Astrocyte (in vitro differentiated cells and primary cell): ENCODE measurements around the gene R3HCC1L. TPM values are rescaled to one million over a fixed set of nuclear protein-coding genes. Genes with fewer than 3 reads are reported as not detected.

ENCODE experiments used
- DNase-seq: peaks from one replicate; pipeline ENCODE4 v3.0.0-alpha.2; 2010; ENCODE audit warnings: low read depth
- FAIRE-seq: peaks from 2 replicates; lab custom pipeline; 2011; peaks lifted over from hg19 to GRCh38; lab: Jason Lieb, UNC
- H2AFZ ChIP-seq: 2 replicates; pipeline ENCODE4 v1.6.0; 2012; ENCODE audit warnings: low read depth, low read length, inconsistent platforms
- H3K27ac ChIP-seq: 2 replicates; pipeline ENCODE4 v1.5.1; 2011; ENCODE audit warnings: low read depth, low read length, inconsistent platforms
- H3K27me3 ChIP-seq: 2 replicates; pipeline ENCODE4 v1.6.0; 2011; ENCODE audit warnings: low read length, inconsistent platforms; ENCODE audit not compliant: insufficient read depth
- H3K36me3 ChIP-seq: 2 replicates; pipeline ENCODE4 v1.5.1; 2011; ENCODE audit warnings: low read length, inconsistent platforms; ENCODE audit not compliant: insufficient read depth
- H3K4me1 ChIP-seq: 2 replicates; pipeline ENCODE4 v1.5.1; 2011; ENCODE audit warnings: low read length, inconsistent platforms; ENCODE audit not compliant: insufficient read depth
- H3K4me2 ChIP-seq: 2 replicates; pipeline ENCODE4 v1.6.0; 2012; ENCODE audit warnings: low read length, inconsistent platforms
- H3K4me3 ChIP-seq: 2 replicates; pipeline ENCODE4 v1.5.1; 2011; ENCODE audit warnings: low read depth, mild to moderate bottlenecking, low read length, inconsistent platforms; ENCODE audit not compliant: insufficient read depth
- H3K79me2 ChIP-seq: 2 replicates; pipeline ENCODE4 v1.6.0; 2012; ENCODE audit warnings: mild to moderate bottlenecking, low read length, inconsistent platforms; ENCODE audit not compliant: insufficient read depth
- H3K9ac ChIP-seq: 2 replicates; pipeline ENCODE4 v1.6.0; 2012; ENCODE audit warnings: mild to moderate bottlenecking, low read length, inconsistent platforms
- H3K9me3 ChIP-seq: 2 replicates; pipeline ENCODE4 v1.5.1; 2012; ENCODE audit warnings: low read depth, mild to moderate bottlenecking, low read length, inconsistent platforms; ENCODE audit not compliant: insufficient read depth
- H4K20me1 ChIP-seq: 2 replicates; pipeline ENCODE4 v1.6.0; 2012; ENCODE audit warnings: low read length, inconsistent platforms; ENCODE audit not compliant: insufficient read depth
- H3K27ac Mint-ChIP-seq: one replicate; pipeline ENCODE4 v1.8.0; 2021; ENCODE audit warnings: mild to moderate bottlenecking, mixed read lengths; ENCODE audit not compliant: unreplicated experiment
- H3K27me3 Mint-ChIP-seq: one replicate; pipeline ENCODE4 v1.8.0; 2021; ENCODE audit warnings: low read depth, mixed read lengths; ENCODE audit not compliant: unreplicated experiment
- H3K36me3 Mint-ChIP-seq: one replicate; pipeline ENCODE4 v1.8.0; 2021; ENCODE audit warnings: low read depth, mixed read lengths; ENCODE audit not compliant: unreplicated experiment
- H3K4me1 Mint-ChIP-seq: one replicate; pipeline ENCODE4 v1.8.0; 2021; ENCODE audit warnings: low read depth, mixed read lengths; ENCODE audit not compliant: unreplicated experiment
- H3K4me3 Mint-ChIP-seq: one replicate; pipeline ENCODE4 v1.8.0; 2021; ENCODE audit warnings: mild to moderate bottlenecking, moderate library complexity, mixed read lengths; ENCODE audit not compliant: unreplicated experiment
- H3K9me3 Mint-ChIP-seq: one replicate; pipeline ENCODE4 v1.8.0; 2021; ENCODE audit warnings: mild to moderate bottlenecking, mixed read lengths; ENCODE audit not compliant: unreplicated experiment
- CTCF ChIP-seq: IDR thresholded peaks from 2 replicates; pipeline ENCODE4 v1.5.1; 2011; ENCODE audit warnings: low read depth, mild to moderate bottlenecking, inconsistent platforms, low read length, moderate library complexity; ENCODE audit not compliant: insufficient read depth
- EZH2 ChIP-seq: IDR thresholded peaks from 2 replicates; pipeline ENCODE4 v1.6.1; 2012; ENCODE audit warnings: mild to moderate bottlenecking, low read length, inconsistent platforms; ENCODE audit not compliant: insufficient read depth
- total RNA-seq: library from RNA; stranded (reverse); gene quantifications from 2 replicates; pipeline ENCODE4 v1.2.1, GENCODE V29; 2021

The R3HCC1L gene
- total RNA-seq, 1 donor from 2014 or later: 19.9 TPM

GRCh38 chr10:98264378-98265065 lies 130.1 kb downstream of the R3HCC1L start:
- TF ChIP-seq EZH2: no peak
- no peak for TF ChIP-seq CTCF
- Histone ChIP-seq H4K20me1 (no peaks in the 10 kb centered on the region), H3K36me3 (no peaks in the 10 kb centered on the region), H3K9me3 (no peaks in the 10 kb centered on the region), H3K4me2 (no peak overlapping the region), H3K27ac (no peak overlapping the region), H3K27me3 (no peaks in the 10 kb centered on the region), H2AFZ (no peak overlapping the region), H3K4me3 (no peak overlapping the region), H3K4me1 (peaks cover 29% of the 10 kb centered on the region), H3K9ac (no peak overlapping the region), H3K79me2 (no peaks in the 10 kb centered on the region)
- no peak for DNase-seq
- no peaks in the 10 kb centered on the region for H3K27me3 Mint-ChIP-seq
- H3K27ac Mint-ChIP-seq: no peak overlapping the region
- no peak for FAIRE-seq
- no peak overlapping the region for H3K4me3 Mint-ChIP-seq
- H3K36me3 Mint-ChIP-seq: peaks cover 7% of the 10 kb centered on the region
- H3K4me1 Mint-ChIP-seq: peaks cover 39% of the 10 kb centered on the region
- H3K9me3 Mint-ChIP-seq: no peaks in the 10 kb centered on the region

GRCh38 chr10:98265403-98266378 lies 131.2 kb downstream of the R3HCC1L start:
- no peak overlapping the region for H3K9ac ChIP-seq
- peaks cover 38% of the 10 kb centered on the region for H3K4me1 ChIP-seq
- TF ChIP-seq EZH2 (no peak), CTCF (no peak)
- Mint-ChIP-seq H3K36me3 (peaks cover 7% of the 10 kb centered on the region), H3K4me1 (peaks cover 46% of the 10 kb centered on the region), H3K9me3 (no peaks in the 10 kb centered on the region), H3K27ac (peak overlapping the region; percentile 63), H3K27me3 (peaks cover 3% of the 10 kb centered on the region), H3K4me3 (peak overlapping the region; percentile 41)
- FAIRE-seq (no peak), DNase-seq (no peak)
- no peaks in the 10 kb centered on the region for H3K79me2 ChIP-seq
- no peak overlapping the region for H3K4me3 ChIP-seq
- no peaks in the 10 kb centered on the region for H3K36me3 ChIP-seq
- H4K20me1 ChIP-seq: no peaks in the 10 kb centered on the region
- peak overlapping the region; percentile 82 for H3K4me2 ChIP-seq
- H2AFZ ChIP-seq: no peak overlapping the region
- no peaks in the 10 kb centered on the region for H3K27me3 ChIP-seq
- no peaks in the 10 kb centered on the region for H3K9me3 ChIP-seq
- no peak overlapping the region for H3K27ac ChIP-seq
